RWPE1 (cell line): ENCODE measurements around the gene HES1.

Experiments
- CTCF ChIA-PET: fragments of 350-600 bp; sonication (Branson Sonifier 250); formaldehyde crosslinking; extraction: SDS; loops from one replicate; lab custom pipeline; 2021; lab: Yijun Ruan, JAX
- POLR2A ChIA-PET: fragments of 400-600 bp; formaldehyde crosslinking; extraction: SDS; loops from one replicate; lab custom pipeline; 2020; ENCODE audit warnings: antibody characterized with exemption; ENCODE audit not compliant: low non-redundant PET; lab: Yijun Ruan, JAX
- DNase-seq: peaks from one replicate; pipeline ENCODE4 v3.0.0; 2012; ENCODE audit warnings: low spot score
- H3K27ac ChIP-seq: fragments of 450-650 bp; 2 replicates; pipeline ENCODE4 v1.5.1; 2017
- CTCF ChIP-seq: fragments of 450-650 bp; conservative IDR thresholded peaks from 2 replicates; pipeline ENCODE4 v1.5.1; 2017; ENCODE audit warnings: low read depth, mild to moderate bottlenecking

HES1 gene

GRCh38 chr3:194170793-194171192, 34.8 kb downstream of the HES1 start:
- POLR2A ChIA-PET = no interaction called here
- TF ChIP-seq CTCF = no peak
- no peak overlapping the region for H3K27ac ChIP-seq
- no peak for DNase-seq
- CTCF ChIA-PET = interaction anchor here (0.6 kb wide), 1 partner anchor 33 kb away, joined by 3 read pairs; no protein-coding TSS in a partner anchor

- no peak for TF ChIP-seq CTCF
- H3K27ac ChIP-seq = no peak overlapping the region
- POLR2A ChIA-PET = no interaction called here
- no peak for DNase-seq
- CTCF ChIA-PET = interaction anchor here (0.6 kb wide), 2 partner anchors 22 to 409 kb away, joined by 3 read pairs; no protein-coding TSS in a partner anchor
Measured at GRCh38 chr3:194174406-194174805, 38.5 kb downstream of the HES1 start.

- POLR2A ChIA-PET = no interaction called here
- DNase-seq = no peak
- CTCF ChIA-PET = no interaction called here
- no peak for TF ChIP-seq CTCF
- H3K27ac ChIP-seq = no peak overlapping the region
Measured at GRCh38 chr3:194174980-194175379, 39.0 kb downstream of the HES1 start.

- no peak overlapping the region for H3K27ac ChIP-seq
- TF ChIP-seq CTCF = no peak
- ChIA-PET CTCF (no interaction called here), POLR2A (no interaction called here)
- no peak for DNase-seq
Measured at GRCh38 chr3:194176274-194176991, 40.5 kb downstream of the HES1 start.

GRCh38 chr3:194177141-194177540, 41.2 kb downstream of the HES1 start:
- TF ChIP-seq CTCF = no peak
- CTCF ChIA-PET = no interaction called here
- POLR2A ChIA-PET = no interaction called here
- no peak overlapping the region for H3K27ac ChIP-seq
- DNase-seq = no peak

GRCh38 chr3:194178128-194178527, 42.2 kb downstream of the HES1 start:
- no peak for TF ChIP-seq CTCF
- no peak for DNase-seq
- POLR2A ChIA-PET = no interaction called here
- H3K27ac ChIP-seq = no peak overlapping the region
- CTCF ChIA-PET = no interaction called here
